Measurements from ENCODE around the gene WNT5B.

Gene WNT5B

GRCh38 chr12:1591543-1591942 is 37.5 kb upstream of the WNT5B start:
- no peak for DNase-seq (ENCODE audit: low spot score)
- POLR2A ChIA-PET (ENCODE audit: low non-redundant PET) = no interaction called here
- CTCF ChIA-PET = no interaction called here
- TF ChIP-seq, protein P1, sequence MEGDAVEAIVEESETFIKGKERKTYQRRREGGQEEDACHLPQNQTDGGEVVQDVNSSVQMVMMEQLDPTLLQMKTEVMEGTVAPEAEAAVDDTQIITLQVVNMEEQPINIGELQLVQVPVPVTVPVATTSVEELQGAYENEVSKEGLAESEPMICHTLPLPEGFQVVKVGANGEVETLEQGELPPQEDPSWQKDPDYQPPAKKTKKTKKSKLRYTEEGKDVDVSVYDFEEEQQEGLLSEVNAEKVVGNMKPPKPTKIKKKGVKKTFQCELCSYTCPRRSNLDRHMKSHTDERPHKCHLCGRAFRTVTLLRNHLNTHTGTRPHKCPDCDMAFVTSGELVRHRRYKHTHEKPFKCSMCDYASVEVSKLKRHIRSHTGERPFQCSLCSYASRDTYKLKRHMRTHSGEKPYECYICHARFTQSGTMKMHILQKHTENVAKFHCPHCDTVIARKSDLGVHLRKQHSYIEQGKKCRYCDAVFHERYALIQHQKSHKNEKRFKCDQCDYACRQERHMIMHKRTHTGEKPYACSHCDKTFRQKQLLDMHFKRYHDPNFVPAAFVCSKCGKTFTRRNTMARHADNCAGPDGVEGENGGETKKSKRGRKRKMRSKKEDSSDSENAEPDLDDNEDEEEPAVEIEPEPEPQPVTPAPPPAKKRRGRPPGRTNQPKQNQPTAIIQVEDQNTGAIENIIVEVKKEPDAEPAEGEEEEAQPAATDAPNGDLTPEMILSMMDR (conservative IDR thresholded peaks at IDR 0.05; ENCODE audit: low read depth) = no peak
- no peak overlapping the region for H3K27ac ChIP-seq

DNA sequence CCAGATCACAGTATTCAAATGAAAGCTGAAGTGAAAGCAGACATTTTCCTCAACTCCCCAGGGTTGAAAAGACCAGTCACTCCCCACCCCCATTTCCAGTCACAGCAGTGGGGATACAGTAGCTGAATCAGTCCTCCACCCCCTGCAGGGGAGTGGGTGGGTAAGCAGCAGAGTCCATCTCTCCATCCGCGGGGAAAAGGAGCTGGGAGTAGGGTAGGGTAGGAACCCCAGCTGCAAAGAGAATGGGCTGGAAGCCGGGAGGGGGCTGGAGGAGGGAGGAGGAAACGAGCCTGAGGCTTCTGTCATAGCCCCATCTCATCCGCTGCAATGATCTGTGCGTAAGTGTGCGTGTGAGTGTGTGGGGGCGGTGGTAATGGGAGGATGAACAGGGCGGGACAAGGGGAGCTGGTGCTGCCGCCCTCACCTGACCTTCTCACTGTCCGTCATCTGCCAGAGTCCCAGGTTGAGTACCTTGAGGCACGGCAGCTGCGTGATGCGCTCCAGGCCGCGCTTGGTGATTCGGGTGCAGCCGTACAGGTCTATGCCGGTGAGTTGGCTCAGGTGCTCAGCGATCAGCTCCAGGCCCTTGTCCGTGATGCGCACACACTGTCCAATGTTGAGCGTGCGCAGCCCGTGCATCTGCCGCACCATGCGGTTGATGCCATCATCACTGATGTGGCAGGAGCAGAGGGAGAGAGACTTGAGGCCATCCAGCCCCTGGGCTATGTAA is 36.4 kb upstream of the WNT5B start:
- DNase-seq (ENCODE audit: low spot score) = peak; percentile 49
- ChIA-PET CTCF (interaction anchor here (0.6 to 1.2 kb wide), 3 partner anchors 8 to 274 kb away, joined by 3 to 5 read pairs (median 5); no protein-coding TSS in a partner anchor), POLR2A (ENCODE audit: low non-redundant PET) (no interaction called here)
- TF ChIP-seq, protein P1 (conservative IDR thresholded peaks at IDR 0.05; ENCODE audit: low read depth) = no peak
- peak overlapping the region; percentile 92 for H3K27ac ChIP-seq

- ChIA-PET CTCF (interaction anchor here (0.7 to 1.2 kb wide), 4 partner anchors 9 to 401 kb away, joined by 3 to 8 read pairs (median 4); no protein-coding TSS in a partner anchor), POLR2A (ENCODE audit: low non-redundant PET) (no interaction called here)
- TF ChIP-seq, protein P1 (conservative IDR thresholded peaks at IDR 0.05; ENCODE audit: low read depth) = no peak
- DNase-seq (ENCODE audit: low spot score) = peak; percentile 20
- peak overlapping the region; percentile 92 for H3K27ac ChIP-seq
Measured at GRCh38 chr12:1593174-1594005, 35.6 kb upstream of the WNT5B start.

GRCh38 chr12:1594006-1594260 is 35.1 kb upstream of the WNT5B start:
- peak; percentile 46 for DNase-seq (ENCODE audit: low spot score)
- H3K27ac ChIP-seq = peak overlapping the region; percentile 92
- POLR2A ChIA-PET (ENCODE audit: low non-redundant PET) = no interaction called here
- CTCF ChIA-PET = interaction anchor here (0.7 to 1.1 kb wide), 2 partner anchors 11 to 402 kb away, joined by 3 to 8 read pairs; no protein-coding TSS in a partner anchor
- TF ChIP-seq, protein P1 (conservative IDR thresholded peaks at IDR 0.05; ENCODE audit: low read depth) = no peak

GRCh38 chr12:1594261-1595025 is 34.6 kb upstream of the WNT5B start, which contains the start of gene FBXL14:
Gene FBXL14 (minus strand): TSS chr12:1594581. CDS start chr12:1594066, 515 bp downstream.
- TF ChIP-seq, protein P1 (conservative IDR thresholded peaks at IDR 0.05; ENCODE audit: low read depth) = no peak
- H3K27ac ChIP-seq = peak within 1 kb of the TSS; percentile 92
- POLR2A ChIA-PET (ENCODE audit: low non-redundant PET) = interaction anchor here (0.8 kb wide), 1 partner anchor 8 kb away, joined by 4 read pairs; no protein-coding TSS in a partner anchor
- CTCF ChIA-PET = interaction anchor here (0.7 to 1.1 kb wide), 2 partner anchors 11 to 402 kb away, joined by 3 to 8 read pairs; no protein-coding TSS in a partner anchor
- DNase-seq (ENCODE audit: low spot score) = peak; percentile 67

Measured in RWPE1 (cell line).